Thyroid gland (tissue), 4 donors: ENCODE measurements around the gene EPB41L4A. TPM values are rescaled to one million over a fixed set of nuclear protein-coding genes. Genes with fewer than 3 reads are reported as not detected.
A peak's percentile ranks its signal among the peaks of the same experiment; 100 is the strongest.
"Not testable (repeated sequence)": the region's sequence is repeated elsewhere in the genome, so short reads cannot be mapped to it uniquely, and the experiment has no call there.

Experiments used
- DNase-seq, 2 donors: peaks; one replicate each; pipeline ENCODE4 v3.0.0-alpha.2; 2019
- H3K27ac ChIP-seq, 3 donors: fragments of 200-600 bp; sonication (generic); 1 replicate in 2 of 3; 2 replicates in 1 of 3; pipeline ENCODE4 v1.5.1; 2016 to 2019; ENCODE audit warnings: mild to moderate bottlenecking in 1 of 3, moderate library complexity in 1 of 3
- H3K27me3 ChIP-seq: fragments of 200-600 bp; sonication (generic); one replicate; pipeline ENCODE4 v1.5.1; 2019
- H3K36me3 ChIP-seq, 2 donors: fragments of 200-600 bp; sonication (generic); one replicate each; pipeline ENCODE4 v1.5.1; 2016 to 2019
- H3K4me1 ChIP-seq, 2 donors: fragments of 200-600 bp; sonication (generic); one replicate each; pipeline ENCODE4 v1.5.1; 2017 to 2019
- H3K4me3 ChIP-seq, 3 donors: fragments of 200-600 bp; sonication (generic); replicated peaks in 1 of 3; 1 replicate in 2 of 3; 2 replicates in 1 of 3; pipeline ENCODE4 v1.5.1; 2016; ENCODE audit warnings: mild to moderate bottlenecking in 1 of 3
- H3K9me3 ChIP-seq: fragments of 200-600 bp; sonication (generic); one replicate; pipeline ENCODE4 v1.5.1; 2017
- POLR2A ChIP-seq, 2 donors: fragments of 450-650 bp; IDR thresholded peaks; one replicate each; pipeline ENCODE4 v1.6.1; 2017; ENCODE audit warnings: antibody characterized with exemption in 2 of 2, mild to moderate bottlenecking in 2 of 2, moderate library complexity in 1 of 2
- WGBS, 2 donors: methylation state at CpG; one replicate each; pipeline ENCODE4 v1.1.5; 2017; 5-methylcytosine and 5-hydroxymethylcytosine counted together
- intact Hi-C: fragments of 100-400 bp; cut with DNase I; formaldehyde crosslinking; loops from one replicate; pipeline ENCODE4 v1.15.1; 2023
- total RNA-seq, 4 donors: library from RNA; depleted of rRNA; stranded (reverse); fragments of >200 nt; gene quantifications; one replicate each; pipeline ENCODE4 v1.2.3, GENCODE V29; 2016
- TF ChIP-seq, protein P1 (sequence below), 6 experiments: fragments of 200-600 bp in 3 of 6; fragments of 450-650 bp in 3 of 6; sonication (generic) in 3 of 6; IDR thresholded peaks; one replicate each; pipeline ENCODE4 v1.5.1; 2016 to 2019; ENCODE audit warnings: antibody characterized with exemption in 6 of 6, mild to moderate bottlenecking in 2 of 6, inconsistent platforms in 1 of 6, moderate library complexity in 1 of 6

EPB41L4A gene
- total RNA-seq, 4 donors from 2014 or later: 31.9 to 44.2 (median 37.5) TPM

GRCh38 chr5:112372543-112372942 lies 46.5 kb downstream of the EPB41L4A start:
- no peak for TF ChIP-seq POLR2A (IDR thresholded peaks at IDR 0.05)
- TF ChIP-seq, protein P1, sequence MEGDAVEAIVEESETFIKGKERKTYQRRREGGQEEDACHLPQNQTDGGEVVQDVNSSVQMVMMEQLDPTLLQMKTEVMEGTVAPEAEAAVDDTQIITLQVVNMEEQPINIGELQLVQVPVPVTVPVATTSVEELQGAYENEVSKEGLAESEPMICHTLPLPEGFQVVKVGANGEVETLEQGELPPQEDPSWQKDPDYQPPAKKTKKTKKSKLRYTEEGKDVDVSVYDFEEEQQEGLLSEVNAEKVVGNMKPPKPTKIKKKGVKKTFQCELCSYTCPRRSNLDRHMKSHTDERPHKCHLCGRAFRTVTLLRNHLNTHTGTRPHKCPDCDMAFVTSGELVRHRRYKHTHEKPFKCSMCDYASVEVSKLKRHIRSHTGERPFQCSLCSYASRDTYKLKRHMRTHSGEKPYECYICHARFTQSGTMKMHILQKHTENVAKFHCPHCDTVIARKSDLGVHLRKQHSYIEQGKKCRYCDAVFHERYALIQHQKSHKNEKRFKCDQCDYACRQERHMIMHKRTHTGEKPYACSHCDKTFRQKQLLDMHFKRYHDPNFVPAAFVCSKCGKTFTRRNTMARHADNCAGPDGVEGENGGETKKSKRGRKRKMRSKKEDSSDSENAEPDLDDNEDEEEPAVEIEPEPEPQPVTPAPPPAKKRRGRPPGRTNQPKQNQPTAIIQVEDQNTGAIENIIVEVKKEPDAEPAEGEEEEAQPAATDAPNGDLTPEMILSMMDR (IDR thresholded peaks at IDR 0.05): no peak
- Histone ChIP-seq H3K27me3 (no peaks in the 10 kb centered on the region), H3K27ac (no peak overlapping the region), H3K4me1 (peaks cover 2 to 8% of the 10 kb centered on the region in 2 donors), H3K9me3 (no peaks in the 10 kb centered on the region), H3K36me3 (no peaks in the 10 kb centered on the region), H3K4me3 (no peak overlapping the region)
- DNase-seq: no peak
- intact Hi-C loops: no loop called here

DNA sequence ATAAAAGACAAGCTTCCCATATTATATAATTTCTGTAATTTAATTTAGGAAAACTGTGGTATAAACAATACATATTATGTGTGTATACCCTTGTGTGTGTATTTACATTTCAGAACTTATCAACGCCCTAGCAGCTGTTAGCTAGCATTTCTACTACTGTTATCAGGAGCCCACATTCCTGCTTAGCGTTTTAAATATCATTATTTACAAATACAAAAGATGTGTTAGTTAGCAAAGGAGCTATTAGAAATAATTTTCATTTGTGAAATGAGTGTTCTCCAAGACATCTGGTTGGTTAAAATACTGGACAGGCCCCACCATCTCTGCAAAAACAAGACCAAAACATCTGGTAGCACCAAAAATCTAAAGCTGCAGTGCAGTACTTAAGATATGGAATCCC lies 48.0 kb downstream of the EPB41L4A start:
- intact Hi-C loops: no loop called here
- no peak for DNase-seq
- Histone ChIP-seq H3K27me3 (no peaks in the 10 kb centered on the region), H3K4me3 (no peak overlapping the region), H3K36me3 (no peaks in the 10 kb centered on the region), H3K4me1 (peaks cover 0 to 13% of the 10 kb centered on the region in 2 donors), H3K9me3 (no peaks in the 10 kb centered on the region), H3K27ac (no peak overlapping the region)
- WGBS, 2 donors: 91 to 92% methylated on average over 2 of the region's 2 CpGs
- TF ChIP-seq, protein P1 (IDR thresholded peaks at IDR 0.05): no peak

GRCh38 chr5:112367400-112367799 lies 51.7 kb downstream of the EPB41L4A start:
- Histone ChIP-seq H3K4me1 (peaks cover 0 to 16% of the 10 kb centered on the region in 2 donors), H3K36me3 (no peaks in the 10 kb centered on the region), H3K9me3 (no peaks in the 10 kb centered on the region), H3K4me3 (no peak overlapping the region), H3K27ac (no peak overlapping the region), H3K27me3 (no peaks in the 10 kb centered on the region)
- TF ChIP-seq, protein P1 (IDR thresholded peaks at IDR 0.05): no peak
- no peak for TF ChIP-seq POLR2A (IDR thresholded peaks at IDR 0.05)
- intact Hi-C loops: no loop called here
- no peak for DNase-seq
- WGBS, 2 donors: 81 to 90% methylated on average over 4 of the region's 4 CpGs

GRCh38 chr5:112366987-112367386 lies 52.1 kb downstream of the EPB41L4A start:
- TF ChIP-seq, protein P1 (IDR thresholded peaks at IDR 0.05): peak in 3 of 6 experiments; percentile 14 to 26 (median 26)
- no peak for TF ChIP-seq POLR2A (IDR thresholded peaks at IDR 0.05)
- Histone ChIP-seq H3K4me3 (no peak overlapping the region), H3K4me1 (peaks cover 0 to 16% of the 10 kb centered on the region in 2 donors), H3K36me3 (no peaks in the 10 kb centered on the region), H3K9me3 (no peaks in the 10 kb centered on the region), H3K27ac (no peak overlapping the region), H3K27me3 (no peaks in the 10 kb centered on the region)
- DNase-seq: no peak
- 48 to 58% methylated on average over 2 of the region's 2 CpGs for WGBS, 2 donors
- intact Hi-C loops: no loop called here

- H3K27me3 ChIP-seq, H3K9me3 ChIP-seq, DNase-seq, intact Hi-C loops, H3K27ac ChIP-seq, H3K4me3 ChIP-seq, H3K36me3 ChIP-seq: not testable (repeated sequence)
- 79 to 81% methylated on average over 23 to 26 of the region's 26 CpGs for WGBS, 2 donors
- peaks cover 0 to 14% of the 10 kb centered on the region in 2 donors for H3K4me1 ChIP-seq
Measured at GRCh38 chr5:112360740-112361139, 58.3 kb downstream of the EPB41L4A start.
